GM21576 (cell line): ENCODE results near the gene THOC3.
"Not testable (repeated sequence)": the region's sequence is repeated elsewhere in the genome, so short reads cannot be mapped to it uniquely, and the experiment has no call there.

Experiments
- ATAC-seq: cut with Tn5 transposase; IDR thresholded peaks from one replicate; pipeline ENCODE4 v1.9.1; 2021; ENCODE audit warnings: mild to moderate bottlenecking, moderate library complexity; ENCODE audit not compliant: unreplicated experiment

Gene THOC3

GRCh38 chr5:175943253-175943652 is 24.9 kb downstream of the THOC3 start:
- not testable (repeated sequence) for ATAC-seq

GRCh38 chr5:175940632-175941031 is 27.5 kb downstream of the THOC3 start:
- not testable (repeated sequence) for ATAC-seq

- not testable (repeated sequence) for ATAC-seq
These were observed 29.6 kb downstream of the THOC3 start for GRCh38 chr5:175938489-175938888.

GRCh38 chr5:175928752-175929151 is 39.4 kb downstream of the THOC3 start:
- not testable (repeated sequence) for ATAC-seq

- ATAC-seq, result not testable (repeated sequence)
These were observed 43.0 kb downstream of the THOC3 start for GRCh38 chr5:175925106-175925505.

- no peak for ATAC-seq
These were observed 45.8 kb downstream of the THOC3 start for GRCh38 chr5:175922192-175922885.

- no peak for ATAC-seq
These were observed 46.9 kb downstream of the THOC3 start for GRCh38 chr5:175921061-175921730.

- ATAC-seq, result no peak
These were observed 47.8 kb downstream of the THOC3 start for GRCh38 chr5:175920231-175920811.

- ATAC-seq, result not testable (repeated sequence)
These were observed 52.8 kb downstream of the THOC3 start for GRCh38 chr5:175915066-175916037.

GRCh38 chr5:175913835-175914672 is 54.1 kb downstream of the THOC3 start:
- not testable (repeated sequence) for ATAC-seq

GRCh38 chr5:175910072-175910471 is 58.0 kb downstream of the THOC3 start:
- not testable (repeated sequence) for ATAC-seq
